SIG-M5 treated with dmso at 0.1 percent for 504 hours (cell line): Measurements from ENCODE around the gene HNRNPH1.

Experiments
- DNase-seq: peaks from one replicate; lab custom pipeline; 2025; ENCODE audit not compliant: unreplicated experiment; lab: John Stamatoyannopoulos, UW

The HNRNPH1 gene

GRCh38 chr5:179606071-179606909 lies 17.2 kb downstream of the HNRNPH1 start:
- DNase-seq: no peak

GRCh38 chr5:179605026-179605833 lies 18.2 kb downstream of the HNRNPH1 start:
- DNase-seq: no peak

DNA sequence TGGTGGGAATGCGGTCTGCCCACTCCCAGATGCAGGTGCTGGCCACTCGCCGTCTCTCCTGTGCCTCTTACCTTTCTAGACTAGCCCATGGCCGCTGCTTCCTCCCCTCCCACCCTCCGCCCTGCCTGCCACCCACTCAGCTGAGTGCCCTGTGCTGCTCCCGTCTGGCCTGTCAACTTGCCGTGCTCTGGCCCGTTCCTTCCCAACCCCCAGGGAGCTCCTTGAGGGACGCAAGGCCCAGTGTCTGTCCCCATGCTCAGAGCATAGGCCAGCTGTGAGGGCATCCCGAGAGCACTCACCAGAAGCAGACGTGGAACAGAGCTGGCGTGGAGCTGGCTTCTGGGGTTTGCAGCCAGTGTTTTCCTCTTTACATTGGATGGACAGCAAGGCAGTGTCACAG lies 20.2 kb downstream of the HNRNPH1 start:
- DNase-seq: no peak

GRCh38 chr5:179601871-179602625 lies 21.4 kb downstream of the HNRNPH1 start:
- DNase-seq: no peak

DNA sequence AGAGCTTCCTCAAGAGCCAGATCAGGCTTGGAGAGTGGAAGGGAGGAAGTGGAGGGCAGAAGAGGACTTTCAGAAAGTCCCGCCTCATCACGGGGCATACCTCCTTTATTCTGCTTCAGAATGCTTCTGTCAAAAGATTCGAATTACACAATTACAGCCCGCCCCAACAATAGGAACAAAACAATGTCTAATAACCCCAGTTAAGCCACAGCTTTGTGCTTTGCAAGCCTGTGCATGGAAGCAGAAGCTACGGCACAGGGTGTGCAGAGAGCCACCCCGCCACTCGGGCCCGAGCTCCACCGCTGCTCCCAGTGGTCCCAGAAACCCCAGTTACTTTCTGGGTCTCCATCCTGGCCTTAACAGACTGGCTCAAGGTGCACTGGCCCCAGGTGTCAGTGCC lies 23.5 kb downstream of the HNRNPH1 start:
- DNase-seq: no peak

DNA sequence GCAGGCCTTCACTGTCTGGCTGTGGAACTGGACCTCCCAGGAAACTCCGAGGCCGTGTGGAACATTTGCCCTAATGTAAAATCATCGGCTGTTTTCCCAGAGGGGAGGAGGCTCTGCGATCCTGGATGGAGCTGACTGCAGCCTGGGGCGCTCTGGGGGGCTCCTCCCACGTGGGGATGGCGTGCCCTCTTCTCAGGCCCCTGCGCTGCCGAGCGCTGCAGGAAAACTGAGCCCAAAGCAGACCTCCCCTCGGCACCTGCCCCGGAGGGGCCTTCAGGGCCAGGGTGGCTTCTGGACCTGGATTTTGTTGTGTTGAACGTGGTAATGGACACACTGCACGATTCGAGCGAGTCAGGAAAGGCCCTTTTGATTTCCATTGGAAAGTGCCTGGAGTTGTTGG lies 23.9 kb downstream of the HNRNPH1 start:
- no peak for DNase-seq

- no peak for DNase-seq
These were observed 24.4 kb downstream of the HNRNPH1 start for GRCh38 chr5:179599100-179599499.

DNA sequence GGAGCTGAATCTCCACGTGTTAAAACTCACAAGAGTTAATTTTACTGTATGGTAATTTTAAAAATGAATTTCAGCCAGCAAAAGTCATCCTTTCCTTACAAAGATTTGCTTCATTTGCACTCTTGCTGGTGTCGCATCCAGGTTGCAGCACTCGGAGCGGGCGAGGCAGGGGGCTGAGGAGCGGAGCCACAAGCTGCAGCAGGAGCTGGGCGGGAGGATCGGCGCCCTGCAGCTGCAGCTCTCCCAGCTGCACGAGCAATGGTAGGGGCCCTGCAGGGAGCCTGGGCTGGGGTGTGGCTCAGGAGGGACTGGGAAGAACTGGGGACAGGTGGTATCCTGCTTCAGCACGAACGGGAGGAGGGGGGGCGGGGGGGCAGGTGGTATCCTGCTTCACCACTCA lies 27.1 kb downstream of the HNRNPH1 start:
- no peak for DNase-seq

- no peak for DNase-seq
These were observed 27.6 kb downstream of the HNRNPH1 start for GRCh38 chr5:179595916-179596315.

DNA sequence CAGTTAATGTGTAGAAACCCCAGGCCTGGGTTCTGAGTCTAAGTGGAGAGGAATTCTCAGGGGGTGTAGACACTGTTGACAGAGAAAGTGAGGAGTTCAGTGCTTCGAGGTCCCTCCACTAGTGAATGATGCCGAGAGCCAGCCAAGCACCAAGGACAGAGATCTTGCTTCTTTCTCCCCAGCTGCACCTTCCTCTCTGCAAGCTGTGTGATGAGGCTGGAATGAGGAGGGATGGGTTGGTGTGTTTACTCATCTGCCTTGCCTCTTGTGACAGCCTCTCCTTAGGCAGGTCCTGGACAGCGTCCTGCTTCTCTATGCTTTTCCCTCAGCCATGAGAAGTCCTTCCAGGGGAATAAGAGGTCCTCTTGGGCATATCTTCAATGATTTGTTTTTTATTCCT lies 35.3 kb downstream of the HNRNPH1 start:
- no peak for DNase-seq

DNA sequence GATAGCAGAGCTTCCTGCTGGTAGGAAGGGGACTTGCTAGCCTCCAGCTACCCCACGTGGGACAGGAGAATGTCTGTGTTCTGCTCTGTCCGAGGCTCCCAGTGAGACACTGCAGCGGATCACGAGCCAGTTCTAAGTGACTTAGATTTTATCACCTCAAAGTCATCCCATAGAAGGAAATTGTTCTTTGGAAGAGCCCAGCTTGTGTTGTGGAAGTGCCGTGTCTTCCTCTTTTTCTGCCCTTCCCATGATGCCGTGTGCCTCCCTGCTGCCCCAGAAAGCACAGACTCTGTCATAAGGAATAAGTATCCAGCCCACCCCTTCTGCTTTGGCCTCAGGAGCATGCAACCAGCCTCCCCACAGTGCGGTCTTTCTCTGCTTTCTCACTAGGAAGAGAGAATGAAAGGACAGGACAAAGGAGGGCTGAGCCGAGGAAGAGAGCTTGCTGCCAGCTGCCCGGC lies 37.5 kb downstream of the HNRNPH1 start:
- no peak for DNase-seq

DNA sequence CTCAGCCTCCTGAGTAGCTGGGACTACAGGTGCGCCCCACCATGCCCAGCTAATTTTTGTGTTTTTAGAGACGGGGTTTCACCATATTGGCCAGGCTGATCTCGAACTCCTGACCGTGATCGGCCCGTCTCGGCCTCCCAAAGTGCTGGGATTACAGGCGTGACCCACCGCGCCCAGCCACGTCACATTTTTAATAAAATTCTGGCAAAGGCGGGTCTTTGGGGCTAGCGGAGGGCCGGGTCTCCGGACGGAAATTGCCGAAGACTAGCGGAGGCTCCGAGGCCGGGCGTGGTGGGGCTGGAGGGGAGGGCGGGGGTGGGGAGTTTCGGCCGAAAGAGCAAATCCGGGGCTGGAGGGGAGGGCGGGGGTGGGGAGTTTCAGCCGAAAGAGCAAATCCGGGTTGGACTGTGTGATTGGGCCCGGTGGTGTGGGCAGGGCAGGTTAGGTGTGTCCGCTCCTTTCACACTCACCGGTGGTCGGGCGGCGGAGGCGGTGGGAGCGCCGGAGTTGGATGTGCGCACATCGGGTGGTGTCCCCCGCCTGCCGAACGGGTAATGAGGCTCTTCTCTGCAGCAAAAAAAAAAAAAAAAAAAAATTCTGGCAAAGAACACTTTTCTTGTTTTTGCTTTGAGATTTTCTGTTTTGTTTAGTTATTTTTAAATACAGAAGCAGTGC lies 46.0 kb downstream of the HNRNPH1 start:
- DNase-seq: no peak

- DNase-seq: no peak
These were observed 51.1 kb downstream of the HNRNPH1 start for GRCh38 chr5:179572386-179572785.

DNA sequence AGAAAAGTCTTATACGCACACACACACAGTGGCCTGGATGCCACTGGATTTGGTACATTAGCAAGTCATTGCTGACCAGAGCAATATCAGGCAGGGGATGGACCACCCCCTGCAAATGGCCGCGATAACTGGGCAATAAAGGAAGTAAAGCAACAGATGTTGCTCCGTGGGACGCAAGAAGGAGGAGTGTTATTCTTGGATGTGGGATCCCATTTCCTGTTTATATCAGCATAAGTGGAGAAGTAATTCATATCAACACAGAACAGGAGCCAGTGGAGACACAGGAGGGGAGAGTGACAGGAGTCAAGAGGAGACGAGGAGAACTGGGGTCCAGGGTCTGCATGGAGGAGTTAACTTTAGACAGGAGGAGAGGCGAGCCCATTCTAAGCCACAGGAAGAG lies 54.8 kb downstream of the HNRNPH1 start:
- DNase-seq: no peak

GRCh38 chr5:179564526-179564925 lies 58.9 kb downstream of the HNRNPH1 start:
- no peak for DNase-seq
